ENCODE measurements around the gene OR1L4. TPM values are rescaled to one million over a fixed set of nuclear protein-coding genes. Genes with fewer than 3 reads are reported as not detected.

OR1L4 gene, protein sequence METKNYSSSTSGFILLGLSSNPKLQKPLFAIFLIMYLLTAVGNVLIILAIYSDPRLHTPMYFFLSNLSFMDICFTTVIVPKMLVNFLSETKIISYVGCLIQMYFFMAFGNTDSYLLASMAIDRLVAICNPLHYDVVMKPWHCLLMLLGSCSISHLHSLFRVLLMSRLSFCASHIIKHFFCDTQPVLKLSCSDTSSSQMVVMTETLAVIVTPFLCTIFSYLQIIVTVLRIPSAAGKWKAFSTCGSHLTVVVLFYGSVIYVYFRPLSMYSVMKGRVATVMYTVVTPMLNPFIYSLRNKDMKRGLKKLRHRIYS
- total RNA-seq (2014; rRNA removed; shearing (Covaris generic)): not detected in 2 replicates

GRCh38 chr9:122723690-122724089 lies at the start of gene OR1L4:
Gene OR1L4 (plus strand): TSS chr9:122723990. CDS start chr9:122723990, 0 bp downstream.
- DNase-seq (ENCODE audit: low spot score): no peak

- no peak for DNase-seq (ENCODE audit: low spot score)
Measured at GRCh38 chr9:122684851-122685250, 38.9 kb upstream of the OR1L4 start.

DNA sequence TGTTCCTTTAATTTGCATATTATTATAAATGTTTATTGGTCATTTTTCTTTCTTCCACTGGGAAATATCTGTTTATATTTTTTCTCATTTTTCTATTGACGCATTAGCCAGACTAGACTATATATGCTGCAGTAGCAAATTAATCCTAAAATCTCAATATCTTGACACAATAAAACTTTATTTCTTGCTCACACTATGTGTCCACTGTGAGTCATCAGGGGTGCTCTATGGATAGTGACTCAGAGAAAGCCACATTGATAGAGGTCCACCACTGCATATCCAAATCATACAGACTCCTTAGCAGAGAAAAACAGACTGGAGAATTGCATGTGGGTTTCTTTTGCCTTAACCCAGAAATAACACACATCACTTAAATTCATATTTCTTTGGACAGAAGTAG lies 28.1 kb upstream of the OR1L4 start:
- no peak for DNase-seq (ENCODE audit: low spot score)

- no peak for DNase-seq (ENCODE audit: low spot score)
Measured at GRCh38 chr9:122718038-122718437, 5.8 kb upstream of the OR1L4 start.

DNA sequence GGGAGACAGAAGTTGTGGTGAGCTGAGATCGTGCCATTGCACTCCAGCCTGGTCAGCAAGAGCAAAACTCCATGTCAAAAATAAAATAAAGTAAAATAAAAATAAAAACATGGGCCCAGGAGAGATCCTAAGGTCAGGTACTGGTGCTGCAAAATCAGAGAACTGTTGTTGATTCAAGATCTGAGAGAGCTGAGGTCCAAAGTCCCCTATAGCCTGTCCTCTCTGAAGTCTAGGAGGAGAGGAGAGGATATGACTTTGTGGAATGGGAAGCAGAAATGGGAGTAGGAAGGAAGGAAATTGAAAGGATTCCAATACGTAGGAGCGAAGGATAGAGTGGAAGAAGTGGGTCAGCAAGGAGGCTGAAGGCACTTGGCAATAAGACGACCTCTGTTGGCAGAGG lies 4.6 kb upstream of the OR1L4 start:
- DNase-seq (ENCODE audit: low spot score): no peak

DNA sequence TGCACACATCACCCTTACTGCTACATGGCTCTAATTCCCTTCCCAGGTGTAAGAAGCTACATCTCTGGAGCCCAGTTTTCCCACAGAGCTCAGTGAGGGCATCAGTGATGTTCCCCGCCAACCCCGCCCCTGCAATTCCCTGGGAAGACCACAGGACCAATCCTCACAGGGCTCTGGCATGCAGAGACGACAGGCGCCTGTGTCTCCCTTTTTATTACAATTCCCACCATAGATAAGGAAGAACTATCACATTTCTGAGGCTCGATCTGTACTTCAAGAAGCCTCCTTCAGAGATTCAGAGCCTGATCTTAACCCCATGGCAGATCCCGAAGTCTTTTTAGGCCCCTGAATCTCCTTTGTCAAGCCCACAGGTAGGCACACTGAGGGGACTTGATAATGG lies 18.2 kb downstream of the OR1L4 start, which contains the start of gene OR1L6:
Gene OR1L6, plus strand, starts transcription at position 301 of the 400 bp plus-strand sequence. CDS start 7,545 bp downstream, outside the sequence.
- DNase-seq (ENCODE audit: low spot score): no peak

GRCh38 chr9:122754825-122755224 lies 31.0 kb downstream of the OR1L4 start:
- DNase-seq (ENCODE audit: low spot score): no peak

GRCh38 chr9:122767817-122768216 lies 44.0 kb downstream of the OR1L4 start:
- DNase-seq (ENCODE audit: low spot score): no peak

Other genes with a start within 250 kb of the OR1L4 start
- not detected in 2 replicates for gene OR1J1, start 246.1 kb upstream of the OR1L4 start, total RNA-seq (2014; rRNA removed; shearing (Covaris generic))
- gene OR1J2, start 213.2 kb upstream of the OR1L4 start, total RNA-seq (2014; rRNA removed; shearing (Covaris generic)): not detected in 2 replicates
- not detected in 2 replicates for gene OR1J4, start 204.8 kb upstream of the OR1L4 start, total RNA-seq (2014; rRNA removed; shearing (Covaris generic))
- not detected in 2 replicates for gene OR1N1, start 196.7 kb upstream of the OR1L4 start, total RNA-seq (2014; rRNA removed; shearing (Covaris generic))
- not detected in 2 replicates for gene OR1N2, start 170.9 kb upstream of the OR1L4 start, total RNA-seq (2014; rRNA removed; shearing (Covaris generic))
- gene OR1L8, start 140.6 kb upstream of the OR1L4 start, total RNA-seq (2014; rRNA removed; shearing (Covaris generic)): not detected in 2 replicates
- gene OR1Q1, start 109.3 kb upstream of the OR1L4 start, total RNA-seq (2014; rRNA removed; shearing (Covaris generic)): not detected in 2 replicates
- not detected in 2 replicates for gene OR1B1, start 66.4 kb upstream of the OR1L4 start, total RNA-seq (2014; rRNA removed; shearing (Covaris generic))
- gene OR1L1, start 62.3 kb upstream of the OR1L4 start, total RNA-seq (2014; rRNA removed; shearing (Covaris generic)): not detected in 2 replicates
- not detected in 2 replicates for gene OR1L3, start 48.9 kb upstream of the OR1L4 start, total RNA-seq (2014; rRNA removed; shearing (Covaris generic))
- not detected in 2 replicates for gene OR1L6, start 18.3 kb downstream of the OR1L4 start, total RNA-seq (2014; rRNA removed; shearing (Covaris generic))
- not detected in 2 replicates for gene OR5C1, start 64.9 kb downstream of the OR1L4 start, total RNA-seq (2014; rRNA removed; shearing (Covaris generic))
- gene OR1K1, start 76.1 kb downstream of the OR1L4 start, total RNA-seq (2014; rRNA removed; shearing (Covaris generic)): not detected in 2 replicates
- gene PDCL, start 104.6 kb downstream of the OR1L4 start, total RNA-seq (2014; rRNA removed; shearing (Covaris generic)): 10.5 and 15.5 TPM in 2 replicates
- gene RC3H2, start 181.4 kb downstream of the OR1L4 start, total RNA-seq (2014; rRNA removed; shearing (Covaris generic)): 21.7 and 23.8 TPM in 2 replicates
- gene ZBTB6, start 189.3 kb downstream of the OR1L4 start, total RNA-seq (2014; rRNA removed; shearing (Covaris generic)): 3.3 and 3.4 TPM in 2 replicates
- 2.6 and 2.8 TPM in 2 replicates for gene ZBTB26, start 207.5 kb downstream of the OR1L4 start, total RNA-seq (2014; rRNA removed; shearing (Covaris generic))
- gene RABGAP1, start 217.0 kb downstream of the OR1L4 start, total RNA-seq (2014; rRNA removed; shearing (Covaris generic)): 21.1 and 23.8 TPM in 2 replicates

All from HT-29 (cell line).